Kidney tubule cell (primary cell): ENCODE measurements around the gene PLCH1.

Experiments used
- DNase-seq: peaks from one replicate; pipeline ENCODE4 v3.0.0-alpha.2; 2018; ENCODE audit warnings: low spot score

PLCH1 gene, protein sequence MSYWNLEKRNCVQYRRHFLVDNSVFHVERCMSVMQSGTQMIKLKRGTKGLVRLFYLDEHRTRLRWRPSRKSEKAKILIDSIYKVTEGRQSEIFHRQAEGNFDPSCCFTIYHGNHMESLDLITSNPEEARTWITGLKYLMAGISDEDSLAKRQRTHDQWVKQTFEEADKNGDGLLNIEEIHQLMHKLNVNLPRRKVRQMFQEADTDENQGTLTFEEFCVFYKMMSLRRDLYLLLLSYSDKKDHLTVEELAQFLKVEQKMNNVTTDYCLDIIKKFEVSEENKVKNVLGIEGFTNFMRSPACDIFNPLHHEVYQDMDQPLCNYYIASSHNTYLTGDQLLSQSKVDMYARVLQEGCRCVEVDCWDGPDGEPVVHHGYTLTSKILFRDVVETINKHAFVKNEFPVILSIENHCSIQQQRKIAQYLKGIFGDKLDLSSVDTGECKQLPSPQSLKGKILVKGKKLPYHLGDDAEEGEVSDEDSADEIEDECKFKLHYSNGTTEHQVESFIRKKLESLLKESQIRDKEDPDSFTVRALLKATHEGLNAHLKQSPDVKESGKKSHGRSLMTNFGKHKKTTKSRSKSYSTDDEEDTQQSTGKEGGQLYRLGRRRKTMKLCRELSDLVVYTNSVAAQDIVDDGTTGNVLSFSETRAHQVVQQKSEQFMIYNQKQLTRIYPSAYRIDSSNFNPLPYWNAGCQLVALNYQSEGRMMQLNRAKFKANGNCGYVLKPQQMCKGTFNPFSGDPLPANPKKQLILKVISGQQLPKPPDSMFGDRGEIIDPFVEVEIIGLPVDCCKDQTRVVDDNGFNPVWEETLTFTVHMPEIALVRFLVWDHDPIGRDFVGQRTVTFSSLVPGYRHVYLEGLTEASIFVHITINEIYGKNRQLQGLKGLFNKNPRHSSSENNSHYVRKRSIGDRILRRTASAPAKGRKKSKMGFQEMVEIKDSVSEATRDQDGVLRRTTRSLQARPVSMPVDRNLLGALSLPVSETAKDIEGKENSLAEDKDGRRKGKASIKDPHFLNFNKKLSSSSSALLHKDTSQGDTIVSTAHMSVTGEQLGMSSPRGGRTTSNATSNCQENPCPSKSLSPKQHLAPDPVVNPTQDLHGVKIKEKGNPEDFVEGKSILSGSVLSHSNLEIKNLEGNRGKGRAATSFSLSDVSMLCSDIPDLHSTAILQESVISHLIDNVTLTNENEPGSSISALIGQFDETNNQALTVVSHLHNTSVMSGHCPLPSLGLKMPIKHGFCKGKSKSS (N-terminal part only)

DNA sequence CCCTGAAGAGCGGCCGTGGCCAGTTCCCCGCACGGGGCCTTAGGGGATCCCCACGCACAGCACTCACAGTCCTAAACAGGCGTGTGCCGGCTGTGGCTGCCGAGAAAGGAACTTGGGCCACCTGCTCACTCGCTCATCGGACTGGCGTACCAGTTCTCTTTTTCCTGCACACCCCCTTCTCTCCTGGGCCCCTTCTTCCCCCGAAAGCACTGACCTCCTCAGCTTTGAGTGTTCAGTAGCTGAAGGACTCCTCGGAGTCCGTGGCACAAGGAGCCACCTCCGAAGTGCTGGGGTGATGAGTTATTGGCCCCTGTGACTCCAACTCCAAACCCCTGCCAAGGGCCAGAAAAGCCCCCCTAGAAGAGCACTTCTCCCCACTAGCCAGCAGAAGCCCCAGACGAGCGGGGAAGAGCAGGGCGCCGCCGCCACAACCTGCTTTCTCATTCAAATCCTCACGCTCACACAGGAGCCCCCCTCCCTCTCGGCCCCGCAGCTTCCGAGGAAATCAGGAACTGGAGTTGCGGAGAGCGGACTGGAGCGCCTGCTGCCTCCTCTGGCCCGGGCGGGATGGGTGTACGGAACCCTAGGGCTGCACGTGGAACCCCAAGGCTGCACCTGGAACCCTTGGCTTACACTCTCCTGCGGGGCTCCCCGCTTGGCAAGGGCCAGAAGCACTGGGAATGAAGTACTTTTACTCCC lies at the start of gene PLCH1:
Gene PLCH1, minus strand, starts transcription at position 446 of the 699 bp plus-strand sequence. CDS start 40,847 bp downstream, outside the sequence.
- peak; percentile 74 for DNase-seq

DNA sequence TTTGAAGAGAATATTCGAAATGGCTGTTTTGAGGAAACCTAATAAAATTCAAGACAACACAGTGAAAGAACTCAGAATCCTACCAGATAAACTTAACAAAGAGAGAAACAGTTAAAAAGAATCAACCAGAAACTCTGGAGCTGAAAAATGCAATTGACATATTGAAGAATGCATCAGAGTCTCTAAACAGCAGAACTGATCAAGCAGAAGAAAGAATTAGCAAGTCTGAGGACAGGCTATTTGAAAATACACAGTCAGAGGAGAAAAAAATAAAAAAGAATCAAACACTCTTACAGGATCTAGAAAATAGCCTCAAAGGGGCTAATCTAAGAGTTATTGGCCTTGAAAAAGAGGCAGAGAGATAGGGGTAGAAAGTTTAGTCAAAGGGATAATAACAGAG lies 47.7 kb upstream of the PLCH1 start:
- no peak for DNase-seq

DNA sequence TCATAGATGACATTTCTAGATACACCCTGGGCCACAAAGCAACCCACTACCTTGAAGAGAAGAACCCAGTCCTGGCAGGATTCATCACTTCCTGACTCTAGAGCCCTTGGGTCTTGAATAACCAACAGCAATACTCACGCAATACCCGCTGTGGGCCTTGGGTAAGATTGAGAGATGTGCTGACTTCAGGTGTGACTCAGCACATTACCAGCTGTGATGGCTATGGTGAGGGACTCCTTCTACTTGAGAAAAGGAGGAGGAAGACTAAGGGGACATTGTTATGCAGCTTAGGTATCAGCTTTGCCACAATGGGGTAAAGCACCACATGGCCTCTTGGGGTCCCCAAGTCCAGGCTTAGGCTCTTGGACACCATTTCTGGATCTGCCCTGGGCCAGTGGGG lies 46.3 kb upstream of the PLCH1 start:
- peak; percentile 60 for DNase-seq

DNA sequence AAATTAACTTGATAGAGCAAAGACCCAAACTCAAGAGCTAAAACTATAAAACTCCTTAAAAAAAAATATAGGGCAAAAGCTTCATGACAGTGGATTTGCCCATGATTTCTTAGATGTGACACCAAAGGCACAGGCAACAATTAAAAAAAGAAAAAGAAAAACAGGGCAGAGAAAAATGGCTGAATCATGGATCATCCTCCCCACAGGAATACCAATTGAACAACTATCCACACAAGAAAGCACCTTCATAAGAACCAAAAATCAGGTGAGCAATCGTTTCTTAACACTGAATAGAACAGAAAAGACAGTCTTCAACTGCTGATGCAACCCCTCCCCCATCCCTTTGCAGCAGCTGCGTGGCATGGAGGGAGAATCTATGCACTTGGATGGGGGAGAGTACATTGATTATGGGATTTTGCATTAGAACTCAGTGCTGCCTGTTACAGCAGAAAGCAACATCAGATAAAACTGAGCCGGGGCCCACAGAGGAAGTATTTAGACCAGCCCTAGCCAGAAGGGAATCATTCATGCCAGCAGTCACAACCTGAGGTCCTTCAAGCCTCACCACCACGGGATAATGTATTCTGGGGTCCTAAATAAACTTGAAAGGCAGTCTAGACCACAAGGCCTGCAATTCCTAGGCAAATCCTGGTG lies 45.5 kb upstream of the PLCH1 start:
- DNase-seq = no peak

DNA sequence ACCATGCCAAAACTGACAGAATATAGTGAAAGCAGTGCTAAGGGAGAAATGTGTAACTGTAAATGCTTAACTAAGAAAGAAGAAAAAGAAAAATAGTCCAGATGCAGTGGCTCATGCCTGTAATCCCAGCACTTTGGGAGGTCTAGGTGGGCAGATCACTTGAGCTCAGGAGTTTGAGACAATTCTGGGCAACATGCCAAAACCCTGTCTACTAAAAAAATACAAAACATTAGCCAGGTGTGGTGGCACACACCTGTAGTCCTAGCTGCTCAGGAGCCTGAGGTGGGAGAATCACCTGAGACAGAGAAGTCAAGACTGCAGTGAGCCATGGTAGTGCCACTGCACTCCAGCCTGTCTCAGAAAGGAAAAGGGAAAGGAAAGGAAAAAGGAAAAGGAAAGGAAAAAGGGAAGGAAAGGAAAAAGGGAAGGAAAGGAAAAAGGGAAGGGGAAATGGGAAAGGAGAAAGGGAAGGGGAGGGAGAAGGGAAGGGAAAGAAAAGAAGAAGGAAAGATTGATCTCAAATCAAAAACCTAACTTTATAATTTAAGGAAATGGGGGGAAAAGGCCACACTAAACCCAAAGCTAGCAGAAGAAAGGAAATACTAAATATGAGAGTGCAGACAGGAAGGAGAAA lies 40.9 kb upstream of the PLCH1 start:
- DNase-seq = peak; percentile 8

DNA sequence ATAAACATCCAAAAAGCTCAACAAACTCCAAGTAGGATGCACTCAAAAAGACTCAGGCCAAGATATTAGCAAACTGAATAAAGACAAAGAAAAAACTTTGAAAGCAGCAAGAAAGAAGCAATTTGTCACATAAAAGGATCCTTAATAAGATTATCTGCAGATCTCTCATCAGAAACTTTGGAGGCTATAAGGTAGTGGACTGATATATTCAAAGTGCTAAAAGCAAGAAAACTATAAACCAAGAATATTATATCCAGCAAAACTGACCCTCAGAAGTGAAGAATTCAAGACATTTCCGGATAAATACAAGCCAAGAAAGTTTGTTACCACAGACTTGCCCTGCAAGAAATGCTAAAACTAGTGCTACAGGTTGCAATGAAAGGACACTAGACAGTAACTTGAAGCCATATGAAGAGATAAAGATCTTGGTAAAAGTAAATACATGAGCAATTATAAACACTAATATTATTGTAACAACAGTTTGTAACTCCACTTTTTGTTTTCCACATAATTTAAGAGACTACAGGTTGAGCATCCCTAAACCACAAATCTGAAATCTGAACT lies 37.6 kb upstream of the PLCH1 start:
- no peak for DNase-seq

DNA sequence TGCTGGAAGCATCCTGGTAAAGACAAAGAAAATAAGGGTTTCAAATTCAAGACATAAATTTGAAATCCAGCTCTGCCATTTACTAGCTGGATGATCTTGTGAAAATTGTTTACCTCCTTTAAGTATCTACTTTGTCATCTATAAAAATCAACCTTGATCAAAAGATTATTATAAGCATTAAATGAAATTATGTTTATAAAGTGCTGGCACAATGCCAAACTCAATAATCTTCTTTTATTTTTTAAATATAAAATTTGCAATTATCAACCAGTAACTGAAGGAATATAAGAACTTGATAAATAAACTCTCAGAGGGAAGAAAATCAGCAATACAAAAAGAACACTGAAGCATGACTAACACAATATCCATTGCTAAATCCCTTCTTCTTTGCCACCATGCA lies 35.4 kb upstream of the PLCH1 start:
- no peak for DNase-seq

DNA sequence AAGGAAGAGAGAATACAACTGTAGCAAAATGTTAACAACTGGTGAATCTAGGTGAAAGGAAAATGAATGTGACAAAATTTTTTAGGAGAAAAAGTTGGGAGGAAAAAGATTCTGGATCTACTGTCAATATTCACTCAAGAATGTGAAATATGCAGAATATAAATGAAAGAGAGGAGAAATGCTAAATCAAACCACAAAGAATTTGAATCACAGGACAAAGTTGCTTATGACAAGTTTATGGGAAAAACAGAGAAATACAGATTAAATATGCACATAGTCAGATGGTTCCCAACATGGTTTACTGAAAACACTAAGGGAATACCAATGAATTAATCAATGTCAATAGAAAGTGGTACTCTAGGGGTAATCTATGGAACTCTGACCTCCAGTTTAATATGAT lies 33.6 kb upstream of the PLCH1 start:
- no peak for DNase-seq

DNA sequence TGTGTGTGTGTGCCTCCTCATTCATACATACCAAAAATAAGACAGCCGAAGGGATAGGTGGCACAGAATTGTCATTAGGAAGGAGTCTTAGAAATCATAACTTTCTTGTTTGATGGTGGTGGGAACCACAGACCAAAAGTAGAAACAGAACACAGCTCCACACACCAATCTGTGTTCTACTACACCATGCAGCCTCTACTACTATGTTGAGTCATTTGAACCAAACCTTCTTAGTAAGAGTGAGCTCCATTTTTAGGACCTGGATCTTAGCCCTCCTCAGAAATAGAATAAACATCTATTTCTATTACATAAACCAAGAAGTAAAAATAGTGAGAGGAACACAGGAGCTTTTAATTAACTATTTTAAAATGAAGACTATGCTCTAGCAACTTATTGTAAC lies 27.9 kb upstream of the PLCH1 start:
- no peak for DNase-seq

DNA sequence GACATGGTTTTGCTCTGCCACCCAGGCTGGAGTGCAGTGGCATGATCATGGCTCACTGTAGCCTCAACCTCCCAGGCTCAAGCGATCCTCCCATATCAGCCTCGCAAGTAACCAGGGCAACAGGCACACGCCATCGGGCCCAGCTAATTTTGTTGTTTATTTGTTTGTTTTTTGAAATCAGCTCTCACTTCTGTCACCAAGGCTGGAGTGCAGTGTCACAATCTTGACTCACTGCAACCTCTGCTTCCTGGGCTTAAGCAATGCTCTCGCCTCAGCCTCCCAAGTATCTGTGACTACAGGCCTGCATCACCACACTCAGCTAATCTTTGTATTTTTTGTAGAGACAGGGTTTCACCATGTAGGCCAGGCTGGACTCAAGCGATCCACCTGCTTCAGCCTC lies 26.3 kb upstream of the PLCH1 start:
- no peak for DNase-seq

DNA sequence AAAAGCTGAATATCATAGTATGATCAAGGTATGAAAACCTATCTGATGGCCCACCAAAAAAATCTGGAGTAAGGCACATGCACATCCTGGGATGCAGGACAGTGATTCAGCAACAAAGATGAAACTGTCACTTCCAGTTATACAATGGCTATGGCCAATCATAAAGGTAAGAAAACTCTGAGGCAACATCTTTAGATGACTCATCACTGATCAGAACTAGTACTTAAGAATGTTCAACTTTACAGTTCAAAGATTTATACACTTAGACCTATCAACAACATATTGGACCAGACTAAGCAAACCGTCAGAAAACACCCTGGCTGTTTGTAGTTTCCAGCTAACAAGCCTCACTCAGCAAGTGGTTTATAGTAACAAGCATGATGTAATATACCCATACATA lies 21.3 kb upstream of the PLCH1 start:
- peak; percentile 47 for DNase-seq

DNA sequence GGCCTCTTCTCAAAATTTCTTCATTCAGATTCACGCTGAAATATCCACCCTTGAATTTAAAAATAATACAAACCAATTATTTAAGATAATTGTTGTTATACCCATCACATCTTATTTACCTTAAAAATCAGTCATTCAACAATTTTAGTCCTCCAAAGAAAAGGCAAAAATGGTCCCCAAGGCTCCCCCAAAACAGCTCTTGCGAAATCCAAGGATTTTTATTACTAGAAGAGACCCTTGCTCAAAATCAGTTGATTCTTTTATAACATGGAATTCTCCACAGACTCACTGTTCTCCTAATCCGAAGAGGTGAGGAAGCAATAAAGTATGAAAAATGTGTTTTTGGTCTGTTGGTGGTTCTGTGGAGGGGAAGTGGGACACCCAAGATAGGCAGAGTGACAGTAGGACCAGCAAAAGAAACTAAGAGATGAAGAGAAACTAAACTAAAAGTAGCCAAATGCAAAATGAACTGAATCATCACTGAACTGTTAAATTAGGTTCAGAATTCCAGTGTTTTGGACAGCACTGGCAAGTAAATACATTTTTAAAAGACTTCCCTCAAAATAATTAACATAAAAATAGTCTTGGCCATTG lies 19.1 kb upstream of the PLCH1 start:
- DNase-seq = no peak

DNA sequence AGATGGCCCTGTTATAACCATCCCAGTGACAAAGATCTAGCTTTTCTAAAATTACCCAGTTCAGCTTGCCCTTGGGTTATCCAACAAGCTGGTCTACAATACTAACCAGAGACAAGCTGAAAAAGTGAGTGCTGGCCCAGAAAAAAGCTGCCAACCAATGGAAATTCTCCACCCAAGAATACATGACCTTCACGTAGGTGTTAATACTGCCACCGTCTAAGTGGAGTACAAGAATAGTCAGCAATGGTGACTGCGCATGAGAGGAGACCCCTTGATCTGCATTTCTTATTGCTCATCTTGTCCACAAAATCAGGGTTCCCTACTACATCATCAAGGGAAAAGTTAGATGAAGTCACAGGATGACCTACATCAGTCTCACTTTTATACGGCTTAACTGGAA lies 15.8 kb upstream of the PLCH1 start:
- no peak for DNase-seq

DNA sequence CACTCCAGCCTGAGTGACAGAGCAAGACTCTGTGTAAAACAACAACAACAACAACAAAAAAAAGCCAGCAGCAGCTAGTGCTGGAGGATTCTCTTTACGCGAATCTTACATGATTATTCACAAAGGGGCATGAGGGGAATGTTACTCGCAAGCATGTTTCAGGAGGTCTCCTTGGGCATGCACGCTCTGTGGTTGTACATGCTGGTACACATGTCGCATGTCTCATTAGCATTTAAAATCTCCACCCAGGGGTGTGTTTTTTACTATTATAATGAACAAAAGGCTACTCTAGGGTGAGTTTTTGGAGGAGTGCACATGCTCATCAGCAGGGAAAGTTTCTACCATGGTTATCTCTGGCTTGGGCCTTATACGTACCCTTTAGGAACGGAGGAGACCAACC lies 12.7 kb upstream of the PLCH1 start:
- DNase-seq = no peak

DNA sequence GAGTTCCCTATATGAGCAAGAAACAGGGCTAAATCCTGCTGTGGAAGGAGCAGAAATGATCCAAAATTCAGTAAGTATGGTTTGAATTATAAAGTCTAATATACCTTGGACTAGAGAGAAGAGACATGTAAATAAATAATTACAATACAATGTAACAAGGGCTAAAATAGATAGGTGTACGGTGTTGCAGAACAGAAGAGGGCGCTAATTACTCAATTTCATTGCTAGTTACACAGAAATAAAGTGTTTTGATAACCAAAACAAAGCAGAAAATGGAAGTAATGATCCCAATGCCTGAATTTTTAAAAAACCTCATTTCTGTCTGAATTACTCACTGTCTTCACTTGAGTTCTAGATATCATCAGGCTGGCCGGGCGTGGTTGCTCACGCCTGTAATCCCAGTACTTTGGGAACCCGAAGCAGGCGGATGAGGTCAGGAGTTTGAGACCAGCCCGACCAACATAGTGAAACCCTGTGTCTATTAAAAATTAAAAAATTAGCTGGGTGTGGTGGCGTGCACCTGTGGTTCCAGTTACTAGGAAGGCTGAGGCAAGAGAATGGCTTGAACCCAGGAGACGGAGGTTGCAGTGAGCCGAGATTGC lies 8.3 kb upstream of the PLCH1 start:
- peak; percentile 45 for DNase-seq

DNA sequence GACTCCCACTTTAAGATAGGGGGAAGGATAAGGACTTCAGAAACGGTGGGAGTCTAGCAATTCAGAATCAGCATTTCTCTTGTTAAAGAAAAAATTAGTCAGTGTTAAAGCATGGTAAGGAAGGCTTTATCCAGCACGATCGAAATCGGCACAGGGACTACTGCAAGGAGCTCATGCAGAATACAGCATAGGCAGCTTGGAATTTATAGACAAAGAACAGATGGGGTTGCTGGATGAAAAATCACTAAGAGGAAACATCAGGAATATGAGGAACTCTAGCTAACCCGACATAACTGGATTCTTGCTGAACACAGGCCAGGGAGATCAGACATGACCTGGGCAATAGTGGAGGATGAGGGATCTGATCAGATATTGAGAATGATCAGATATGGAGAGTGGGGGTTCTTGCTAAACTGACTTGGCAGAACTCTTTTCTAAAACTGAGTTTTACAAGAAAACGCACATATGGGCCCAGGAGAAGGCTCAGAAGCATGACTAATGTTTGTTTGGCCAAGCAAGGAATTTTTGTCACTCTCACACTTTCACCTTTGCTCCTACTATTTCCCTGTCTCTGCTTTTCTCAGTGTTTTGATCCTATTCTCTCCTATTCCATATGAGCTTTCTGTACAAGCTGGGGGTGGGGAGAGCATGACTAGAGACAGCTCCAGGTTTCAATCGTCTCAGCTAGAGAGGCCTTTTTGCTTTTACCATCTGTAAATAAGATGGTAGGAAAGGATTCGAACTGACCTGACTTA lies 3.9 kb upstream of the PLCH1 start:
- DNase-seq = peak; percentile 38

DNA sequence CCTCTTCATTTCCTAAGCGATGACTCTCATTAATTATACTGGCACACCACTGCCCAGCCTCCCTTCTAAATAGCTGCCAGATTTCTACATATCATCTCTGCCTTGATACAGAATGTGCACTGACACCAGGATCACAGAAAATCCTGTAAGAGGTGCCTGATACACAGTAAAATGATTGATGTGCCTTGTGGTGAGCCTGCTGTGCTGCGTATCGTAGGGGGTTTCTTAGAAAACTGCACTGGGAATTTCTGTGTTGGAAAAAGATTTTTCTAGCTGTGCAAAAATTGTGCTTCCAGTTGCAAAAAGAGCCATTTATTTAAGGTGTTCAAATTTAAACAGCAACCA lies 3.0 kb upstream of the PLCH1 start:
- DNase-seq = no peak

DNA sequence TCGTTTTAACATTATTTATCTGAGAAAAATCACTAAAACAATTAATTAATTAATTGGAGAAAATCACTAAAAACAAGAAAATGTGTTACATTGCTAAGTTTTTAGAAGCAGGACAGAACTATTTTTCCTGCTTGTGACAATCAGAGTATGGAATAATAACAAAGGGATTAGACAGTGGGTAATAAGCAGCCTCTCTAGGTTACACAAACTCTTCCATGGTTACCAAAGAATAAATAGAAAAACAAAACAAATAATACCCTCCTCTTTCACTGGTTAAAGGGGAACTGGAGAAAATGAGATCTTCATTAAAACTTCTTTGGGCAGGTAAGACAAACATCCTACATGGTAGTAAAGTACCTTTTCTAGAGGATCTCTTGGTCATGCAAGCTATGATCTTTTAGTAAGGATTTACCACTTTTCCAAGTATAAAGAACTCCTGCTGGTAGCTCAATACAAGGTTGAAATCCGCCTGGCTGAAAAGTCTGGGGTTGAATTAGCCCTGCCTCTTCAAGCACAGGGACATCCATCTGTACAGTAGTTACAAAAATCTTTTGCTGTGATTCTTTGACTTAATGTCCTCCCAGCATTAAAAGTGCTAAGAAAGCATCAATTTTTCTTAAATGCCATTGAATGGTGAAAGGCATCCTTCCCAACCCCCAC lies 2.5 kb upstream of the PLCH1 start:
- DNase-seq = no peak
